GM23338 (cell line): ENCODE data around the gene PHF24. TPM values are rescaled to one million over a fixed set of nuclear protein-coding genes. Genes with fewer than 3 reads are reported as not detected.
"Not testable (repeated sequence)": the region's sequence is repeated elsewhere in the genome, so short reads cannot be mapped to it uniquely, and the experiment has no call there.

Source experiments
- ATAC-seq: fragments of 200-7000 bp; cut with Tn5 transposase; 3 replicates; pipeline ENCODE4 v1.9.1; 2020
- DNase-seq: peaks from one replicate; pipeline ENCODE4 v3.0.0-alpha.2; 2015; ENCODE audit warnings: low spot score
- H2AFZ ChIP-seq: fragments of 200-600 bp; sonication (generic); 2 replicates; pipeline ENCODE4 v1.8.0; 2016; ENCODE audit warnings: antibody characterized with exemption, mild to moderate bottlenecking, moderate library complexity
- H3F3A ChIP-seq: fragments of 200-600 bp; sonication (generic); replicated peaks from 2 replicates; pipeline ENCODE4 v1.8.0; 2017; ENCODE audit warnings: antibody characterized with exemption, mixed run types, low read depth
- H3K27ac ChIP-seq: fragments of 200-600 bp; sonication (generic); 2 replicates; pipeline ENCODE4 v1.6.1; 2016; ENCODE audit warnings: low read depth
- H3K27me3 ChIP-seq: fragments of 200-600 bp; sonication (generic); 2 replicates; pipeline ENCODE4 v1.8.0; 2016; ENCODE audit warnings: mild to moderate bottlenecking, mixed run types, moderate library complexity; ENCODE audit not compliant: insufficient read depth
- H3K36me3 ChIP-seq: fragments of 200-600 bp; sonication (generic); 2 replicates; pipeline ENCODE4 v1.8.0; 2016; ENCODE audit warnings: mild to moderate bottlenecking; ENCODE audit not compliant: insufficient read depth
- H3K4me1 ChIP-seq: fragments of 200-600 bp; sonication (generic); 2 replicates; pipeline ENCODE4 v1.8.0; 2016; ENCODE audit warnings: mild to moderate bottlenecking, moderate library complexity; ENCODE audit not compliant: insufficient read depth
- H3K4me2 ChIP-seq: fragments of 200-600 bp; sonication (generic); 2 replicates; pipeline ENCODE4 v1.7.1; 2017; ENCODE audit warnings: mixed run types
- H3K4me3 ChIP-seq: fragments of 200-600 bp; sonication (generic); 2 replicates; pipeline ENCODE4 v1.6.1; 2016; ENCODE audit warnings: mixed run types
- H3K79me2 ChIP-seq: fragments of 200-600 bp; sonication (generic); replicated peaks from 2 replicates; pipeline ENCODE4 v1.8.0; 2017; ENCODE audit warnings: mild to moderate bottlenecking; ENCODE audit not compliant: insufficient read depth
- H3K9me2 ChIP-seq: fragments of 200-600 bp; sonication (generic); 2 replicates; pipeline ENCODE4 v1.8.0; 2017; ENCODE audit not compliant: insufficient read depth
- H4K20me1 ChIP-seq: fragments of 200-600 bp; sonication (generic); replicated peaks from 2 replicates; pipeline ENCODE4 v1.8.0; 2017; ENCODE audit warnings: mild to moderate bottlenecking; ENCODE audit not compliant: insufficient read depth
- H3K27ac Mint-ChIP-seq: 2 replicates; pipeline ENCODE4 v1.8.0; 2020; ENCODE audit warnings: inconsistent platforms, mild to moderate bottlenecking, moderate library complexity, mixed read lengths
- H3K27me3 Mint-ChIP-seq: 3 replicates; pipeline ENCODE4 v1.8.0; 2022; ENCODE audit warnings: low read depth, mild to moderate bottlenecking, moderate library complexity, mixed read lengths, inconsistent platforms; ENCODE audit not compliant: insufficient read depth, poor library complexity
- H3K36me3 Mint-ChIP-seq: 3 replicates; pipeline ENCODE4 v1.8.0; 2021; ENCODE audit warnings: low read depth, mild to moderate bottlenecking, inconsistent platforms, moderate library complexity, mixed read lengths
- H3K4me1 Mint-ChIP-seq: 3 replicates; pipeline ENCODE4 v1.8.0; 2020; ENCODE audit warnings: mild to moderate bottlenecking, inconsistent platforms, mixed read lengths
- H3K4me3 Mint-ChIP-seq: 3 replicates; pipeline ENCODE4 v1.8.0; 2021; ENCODE audit warnings: moderate library complexity, mild to moderate bottlenecking, inconsistent platforms, mixed read lengths
- H3K9me3 Mint-ChIP-seq: 3 replicates; pipeline ENCODE4 v1.8.0; 2020; ENCODE audit warnings: moderate library complexity, mild to moderate bottlenecking, inconsistent platforms, mixed read lengths
- EZH2phosphoT487 ChIP-seq: fragments of 200-600 bp; sonication (generic); IDR thresholded peaks from one replicate; pipeline ENCODE4 v1.8.1; 2018; ENCODE audit warnings: antibody characterized with exemption; ENCODE audit not compliant: unreplicated experiment
- JUNB ChIP-seq: IDR thresholded peaks from one replicate; pipeline ENCODE4 v1.6.1; 2016; ENCODE audit warnings: antibody characterized with exemption; ENCODE audit not compliant: unreplicated experiment
- polyA plus RNA-seq: library from polyadenylated mRNA; unstranded; fragments of >200 nt; fragmentation: Nextera tagmentation; extraction: Ambion mirVana; gene quantifications from 2 replicates; pipeline ENCODE4 v1.2.1, GENCODE V29; 2016
- total RNA-seq: library from RNA; depleted of rRNA; stranded (reverse); fragments of >200 nt; shearing (Covaris generic); gene quantifications from 2 replicates; pipeline ENCODE4 v1.2.3, GENCODE V29; 2014
- TF ChIP-seq, protein P1 (sequence below), 2 experiments: fragments of 200-600 bp in 1 of 2; sonication (generic) in 1 of 2; conservative IDR thresholded peaks; 2 replicates each; pipeline versions ENCODE4 v1.5.1 to v1.6.1; 2016 to 2017; ENCODE audit warnings: antibody characterized with exemption in 2 of 2, low read depth in 2 of 2, mild to moderate bottlenecking in 2 of 2, moderate library complexity in 1 of 2
- TF ChIP-seq, protein P2 (sequence below): IDR thresholded peaks from one replicate; pipeline ENCODE4 v1.6.1; 2018; ENCODE audit warnings: antibody characterized with exemption; ENCODE audit not compliant: unreplicated experiment
- TF ChIP-seq, protein P3 (sequence below): IDR thresholded peaks from 2 replicates; pipeline ENCODE4 v1.6.1; 2016; ENCODE audit warnings: antibody characterized with exemption

Gene PHF24
- total and polyA plus RNA-seq, 2 experiments from 2014 or later: 0.05 to 0.14 TPM

DNA sequence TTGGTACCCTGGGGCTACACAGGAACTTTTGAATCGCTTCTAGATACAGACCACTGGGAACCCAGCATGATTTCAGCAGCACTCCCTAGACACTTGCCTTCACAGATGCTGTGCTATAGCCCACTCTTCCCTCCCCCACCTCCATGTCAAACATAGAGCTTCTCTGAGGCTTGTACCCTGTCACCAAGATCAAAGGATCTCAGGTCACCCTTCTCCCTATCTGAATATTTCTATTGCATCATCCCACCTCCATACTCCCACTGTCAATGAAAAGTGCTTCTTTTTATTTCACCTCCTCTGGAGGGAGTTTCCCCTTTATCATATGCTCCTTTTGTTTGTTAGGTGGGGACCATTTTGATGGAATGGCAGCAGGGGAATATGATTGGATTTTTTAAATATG, 29.2 kb upstream of the PHF24 start (continued):
- TF ChIP-seq, protein P1, sequence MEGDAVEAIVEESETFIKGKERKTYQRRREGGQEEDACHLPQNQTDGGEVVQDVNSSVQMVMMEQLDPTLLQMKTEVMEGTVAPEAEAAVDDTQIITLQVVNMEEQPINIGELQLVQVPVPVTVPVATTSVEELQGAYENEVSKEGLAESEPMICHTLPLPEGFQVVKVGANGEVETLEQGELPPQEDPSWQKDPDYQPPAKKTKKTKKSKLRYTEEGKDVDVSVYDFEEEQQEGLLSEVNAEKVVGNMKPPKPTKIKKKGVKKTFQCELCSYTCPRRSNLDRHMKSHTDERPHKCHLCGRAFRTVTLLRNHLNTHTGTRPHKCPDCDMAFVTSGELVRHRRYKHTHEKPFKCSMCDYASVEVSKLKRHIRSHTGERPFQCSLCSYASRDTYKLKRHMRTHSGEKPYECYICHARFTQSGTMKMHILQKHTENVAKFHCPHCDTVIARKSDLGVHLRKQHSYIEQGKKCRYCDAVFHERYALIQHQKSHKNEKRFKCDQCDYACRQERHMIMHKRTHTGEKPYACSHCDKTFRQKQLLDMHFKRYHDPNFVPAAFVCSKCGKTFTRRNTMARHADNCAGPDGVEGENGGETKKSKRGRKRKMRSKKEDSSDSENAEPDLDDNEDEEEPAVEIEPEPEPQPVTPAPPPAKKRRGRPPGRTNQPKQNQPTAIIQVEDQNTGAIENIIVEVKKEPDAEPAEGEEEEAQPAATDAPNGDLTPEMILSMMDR (conservative IDR thresholded peaks at IDR 0.05; ENCODE audit: low read depth in 2 of 2): no peak
- TF ChIP-seq EZH2phosphoT487: no peak

DNA sequence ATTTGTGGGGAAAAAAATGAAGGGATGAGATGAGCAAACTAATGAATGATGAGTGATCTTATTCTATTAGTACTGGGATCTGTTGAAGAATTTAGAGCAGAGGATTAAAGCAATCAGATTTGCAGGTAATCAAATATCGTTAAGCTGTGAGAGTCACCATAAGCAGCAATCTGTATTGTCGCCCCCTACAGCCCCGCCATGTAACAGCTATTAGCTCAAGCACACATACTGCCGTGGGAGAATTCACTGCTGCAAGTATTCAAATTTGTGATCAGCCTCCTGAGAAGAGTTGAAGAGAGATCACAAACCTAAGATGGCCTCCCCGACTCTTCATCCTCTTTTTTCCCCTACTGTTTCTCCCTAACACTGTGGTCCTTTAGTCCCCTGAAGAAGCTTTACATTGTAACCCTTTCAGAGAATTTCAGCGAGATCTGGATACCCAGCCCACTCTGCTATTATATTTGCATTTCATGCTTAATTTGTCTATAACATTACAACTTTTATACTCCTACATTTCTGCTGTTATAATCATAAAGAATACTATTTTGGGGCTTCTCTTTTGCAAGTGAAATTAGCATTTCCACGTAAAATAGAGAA, 28.5 kb upstream of the PHF24 start:
- H3K4me1 ChIP-seq: no peaks in the 10 kb centered on the region

DNA sequence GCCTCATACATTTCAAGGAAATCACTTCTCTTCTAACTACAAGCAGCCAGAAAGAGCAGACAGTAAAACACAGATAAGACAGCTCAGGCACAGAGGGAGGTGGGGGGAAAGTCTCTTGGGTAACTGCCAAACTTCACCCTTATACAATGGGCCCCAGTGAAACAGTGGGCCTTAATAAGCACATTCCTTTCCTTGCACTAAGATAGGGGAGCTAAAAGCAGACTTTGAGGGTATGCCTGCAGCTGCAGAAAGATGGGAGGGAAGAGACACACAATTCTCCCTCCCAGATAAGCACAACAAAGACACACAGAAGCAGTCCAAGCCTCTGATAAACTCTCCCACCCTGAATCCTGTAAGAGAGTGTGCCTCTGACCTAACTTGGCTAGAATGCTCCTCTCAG, 18.1 kb upstream of the PHF24 start:
- H3K27ac Mint-ChIP-seq, H3K9me3 Mint-ChIP-seq, H3K9me2 ChIP-seq, H3F3A ChIP-seq, ATAC-seq, H4K20me1 ChIP-seq, H3K79me2 ChIP-seq, H3K27me3 Mint-ChIP-seq, H3K36me3 ChIP-seq, H3K4me2 ChIP-seq, H3K4me1 ChIP-seq, H3K4me3 Mint-ChIP-seq, H3K36me3 Mint-ChIP-seq, H3K4me3 ChIP-seq, DNase-seq, H3K27me3 ChIP-seq, H2AFZ ChIP-seq, H3K4me1 Mint-ChIP-seq, H3K27ac ChIP-seq: not testable (repeated sequence)

More for the DNA sequence above, 28.5 kb upstream of the PHF24 start:
- peaks cover 3% of the 10 kb centered on the region for H3K4me1 Mint-ChIP-seq
- H3F3A ChIP-seq: no peaks in the 10 kb centered on the region
- DNase-seq (peak; percentile 91), ATAC-seq (peak; percentile 98)
- H3K27me3 ChIP-seq: no peaks in the 10 kb centered on the region
- no peak overlapping the region for H3K4me3 Mint-ChIP-seq
- no peaks in the 10 kb centered on the region for H4K20me1 ChIP-seq
- peaks cover 3% of the 10 kb centered on the region; the same call in 1 of the 2 replicates for H3K9me2 ChIP-seq
- TF ChIP-seq JUNB: no peak
- TF ChIP-seq, protein P1 (conservative IDR thresholded peaks at IDR 0.05; ENCODE audit: low read depth in 2 of 2): peak; percentile 77 to 86
- H3K27me3 Mint-ChIP-seq: peaks cover 2% of the 10 kb centered on the region
- no peaks in the 10 kb centered on the region for H3K36me3 ChIP-seq
- no peaks in the 10 kb centered on the region for H3K9me3 Mint-ChIP-seq
- H3K27ac ChIP-seq: no peak overlapping the region
- no peaks in the 10 kb centered on the region for H3K79me2 ChIP-seq
- no peaks in the 10 kb centered on the region for H3K36me3 Mint-ChIP-seq
- H3K4me2 ChIP-seq: no peak overlapping the region
- H3K27ac Mint-ChIP-seq: no peak overlapping the region
- H3K4me3 ChIP-seq: no peak overlapping the region
- H2AFZ ChIP-seq: peak overlapping the region; percentile 35; the same call in 1 of the 2 replicates

DNA sequence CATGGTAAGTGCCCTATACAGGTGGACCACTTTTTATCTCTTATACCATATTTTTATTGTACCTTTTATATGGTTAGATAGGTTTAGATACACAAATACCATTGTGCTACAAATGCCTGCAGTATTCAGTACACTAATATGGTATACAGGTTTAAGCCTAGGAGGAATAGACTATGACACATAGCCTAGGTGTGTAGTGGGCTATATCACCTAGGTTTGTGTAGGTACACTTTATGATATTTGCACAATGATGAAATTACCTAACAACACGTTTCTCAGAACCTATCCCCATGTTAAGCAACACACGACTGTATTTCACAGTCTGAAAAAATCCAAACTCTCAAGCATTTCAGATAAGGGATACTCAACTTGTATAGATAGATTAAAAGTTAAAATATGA, 9.6 kb upstream of the PHF24 start:
- Mint-ChIP-seq H3K9me3 (no peaks in the 10 kb centered on the region), H3K27ac (no peak overlapping the region), H3K36me3 (no peaks in the 10 kb centered on the region), H3K4me3 (no peak overlapping the region), H3K4me1 (no peaks in the 10 kb centered on the region), H3K27me3 (no peaks in the 10 kb centered on the region)
- H3K4me1 ChIP-seq: no peaks in the 10 kb centered on the region
- TF ChIP-seq, protein P2, sequence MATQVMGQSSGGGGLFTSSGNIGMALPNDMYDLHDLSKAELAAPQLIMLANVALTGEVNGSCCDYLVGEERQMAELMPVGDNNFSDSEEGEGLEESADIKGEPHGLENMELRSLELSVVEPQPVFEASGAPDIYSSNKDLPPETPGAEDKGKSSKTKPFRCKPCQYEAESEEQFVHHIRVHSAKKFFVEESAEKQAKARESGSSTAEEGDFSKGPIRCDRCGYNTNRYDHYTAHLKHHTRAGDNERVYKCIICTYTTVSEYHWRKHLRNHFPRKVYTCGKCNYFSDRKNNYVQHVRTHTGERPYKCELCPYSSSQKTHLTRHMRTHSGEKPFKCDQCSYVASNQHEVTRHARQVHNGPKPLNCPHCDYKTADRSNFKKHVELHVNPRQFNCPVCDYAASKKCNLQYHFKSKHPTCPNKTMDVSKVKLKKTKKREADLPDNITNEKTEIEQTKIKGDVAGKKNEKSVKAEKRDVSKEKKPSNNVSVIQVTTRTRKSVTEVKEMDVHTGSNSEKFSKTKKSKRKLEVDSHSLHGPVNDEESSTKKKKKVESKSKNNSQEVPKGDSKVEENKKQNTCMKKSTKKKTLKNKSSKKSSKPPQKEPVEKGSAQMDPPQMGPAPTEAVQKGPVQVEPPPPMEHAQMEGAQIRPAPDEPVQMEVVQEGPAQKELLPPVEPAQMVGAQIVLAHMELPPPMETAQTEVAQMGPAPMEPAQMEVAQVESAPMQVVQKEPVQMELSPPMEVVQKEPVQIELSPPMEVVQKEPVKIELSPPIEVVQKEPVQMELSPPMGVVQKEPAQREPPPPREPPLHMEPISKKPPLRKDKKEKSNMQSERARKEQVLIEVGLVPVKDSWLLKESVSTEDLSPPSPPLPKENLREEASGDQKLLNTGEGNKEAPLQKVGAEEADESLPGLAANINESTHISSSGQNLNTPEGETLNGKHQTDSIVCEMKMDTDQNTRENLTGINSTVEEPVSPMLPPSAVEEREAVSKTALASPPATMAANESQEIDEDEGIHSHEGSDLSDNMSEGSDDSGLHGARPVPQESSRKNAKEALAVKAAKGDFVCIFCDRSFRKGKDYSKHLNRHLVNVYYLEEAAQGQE: no peak
- no peak for TF ChIP-seq JUNB
- TF ChIP-seq, protein P3, sequence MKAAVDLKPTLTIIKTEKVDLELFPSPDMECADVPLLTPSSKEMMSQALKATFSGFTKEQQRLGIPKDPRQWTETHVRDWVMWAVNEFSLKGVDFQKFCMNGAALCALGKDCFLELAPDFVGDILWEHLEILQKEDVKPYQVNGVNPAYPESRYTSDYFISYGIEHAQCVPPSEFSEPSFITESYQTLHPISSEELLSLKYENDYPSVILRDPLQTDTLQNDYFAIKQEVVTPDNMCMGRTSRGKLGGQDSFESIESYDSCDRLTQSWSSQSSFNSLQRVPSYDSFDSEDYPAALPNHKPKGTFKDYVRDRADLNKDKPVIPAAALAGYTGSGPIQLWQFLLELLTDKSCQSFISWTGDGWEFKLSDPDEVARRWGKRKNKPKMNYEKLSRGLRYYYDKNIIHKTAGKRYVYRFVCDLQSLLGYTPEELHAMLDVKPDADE: no peak
- H2AFZ ChIP-seq: no peak overlapping the region
- H3K4me3 ChIP-seq: no peak overlapping the region
- H3K36me3 ChIP-seq: no peaks in the 10 kb centered on the region
- ATAC-seq (no peak), DNase-seq (no peak)
- H3K79me2 ChIP-seq: no peaks in the 10 kb centered on the region
- no peaks in the 10 kb centered on the region for H3F3A ChIP-seq
- no peaks in the 10 kb centered on the region for H3K9me2 ChIP-seq
- no peaks in the 10 kb centered on the region for H3K27me3 ChIP-seq
- H3K4me2 ChIP-seq: no peak overlapping the region
- no peaks in the 10 kb centered on the region for H4K20me1 ChIP-seq
- no peak overlapping the region for H3K27ac ChIP-seq
